Measurements from ENCODE around the gene FGFR4.

FGFR4 gene

DNA sequence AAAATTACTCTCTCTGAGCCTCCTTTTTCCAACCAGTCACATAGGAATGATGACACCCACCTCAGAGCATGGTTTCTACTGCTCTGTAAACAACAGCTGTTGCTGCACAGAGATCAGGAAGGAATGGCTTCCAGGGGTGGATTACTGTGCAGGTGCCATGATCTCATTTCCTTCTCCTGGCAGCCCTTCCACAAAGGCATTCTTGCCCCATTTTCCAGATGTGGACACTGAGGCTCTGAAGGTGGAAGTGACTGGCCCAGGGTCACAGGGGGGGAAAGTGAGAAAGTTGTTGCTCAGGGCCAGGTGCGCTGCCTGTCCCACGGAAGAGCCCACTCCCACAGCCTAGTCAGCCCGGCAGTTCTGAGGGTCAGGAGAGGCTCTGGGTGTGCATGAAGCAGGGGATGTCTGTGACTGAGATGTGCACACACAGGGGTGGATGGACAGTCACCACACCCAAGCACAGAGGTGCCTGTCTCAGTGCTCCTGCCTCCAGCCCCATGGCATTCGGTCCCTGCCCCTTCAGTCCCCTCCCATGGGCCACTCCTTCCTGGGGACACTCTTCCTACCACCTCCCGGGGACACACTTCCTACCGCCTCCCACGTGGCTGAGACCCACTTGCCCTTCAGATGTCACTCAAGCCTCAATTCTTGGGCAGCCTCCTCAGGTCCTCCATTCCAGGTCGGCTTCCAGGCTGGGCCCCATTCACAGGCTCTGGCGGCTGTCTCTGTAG is 17.0 kb downstream of the FGFR4 start:
- CTCF ChIA-PET: interaction anchor here (1.0 to 7.5 kb wide), 3 partner anchors 9 to 446 kb away, joined by 3 to 102 read pairs (median 11); no protein-coding TSS in a partner anchor
- POLR2A ChIA-PET: no interaction called here
- TF ChIP-seq CTCF (IDR thresholded peaks at IDR 0.05; ENCODE audit: insufficient read depth, low read length, missing control alignments): no peak

DNA sequence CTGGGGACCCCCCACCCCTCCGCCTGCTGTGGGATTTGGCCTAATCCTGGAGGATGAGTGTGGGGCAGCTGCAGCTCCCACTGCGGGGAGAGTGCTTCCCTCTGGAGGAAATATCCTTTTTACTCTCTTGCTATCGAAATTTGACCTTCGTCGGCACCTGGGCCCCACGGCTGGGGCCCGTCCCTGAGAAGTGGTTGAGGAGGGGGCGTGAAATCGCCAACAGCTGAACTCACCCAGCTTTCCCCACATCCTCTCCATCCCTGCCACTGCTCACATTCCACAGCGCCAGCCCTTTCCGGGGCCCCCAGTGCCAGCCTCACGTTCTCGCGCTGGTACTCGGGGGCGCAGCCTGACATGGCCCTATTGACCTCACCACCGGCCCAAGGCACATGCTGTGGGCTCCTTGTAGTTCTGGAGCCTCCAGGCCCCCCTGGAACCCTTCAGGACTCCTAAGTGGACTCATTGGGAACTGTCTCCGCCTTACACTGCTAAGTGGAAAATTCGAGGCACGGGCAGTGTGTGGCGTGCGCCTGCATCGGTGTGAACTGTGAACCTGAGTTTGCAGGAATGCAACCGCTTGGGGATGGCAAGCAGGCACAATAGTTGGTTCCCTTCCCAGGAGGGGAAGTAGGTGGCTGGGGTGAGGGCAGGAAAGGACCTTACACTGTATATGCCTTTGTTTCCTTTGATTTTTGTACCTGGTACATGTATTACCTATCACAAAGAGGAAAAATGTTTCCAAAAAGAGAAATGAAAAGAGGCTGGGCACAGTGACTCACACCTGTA is 19.2 kb downstream of the FGFR4 start:
- ChIA-PET CTCF (interaction anchor here (1.2 to 1.8 kb wide), 2 partner anchors 23 to 34 kb away, joined by 3 to 11 read pairs; no protein-coding TSS in a partner anchor), POLR2A (no interaction called here)
- no peak for TF ChIP-seq CTCF (IDR thresholded peaks at IDR 0.05; ENCODE audit: insufficient read depth, low read length, missing control alignments)
- H3K4me3 ChIP-seq (ENCODE audit: low read depth, low read length): no peak overlapping the region
- DNase-seq (ENCODE audit: low read depth, low spot score): no peak

More for the DNA sequence above, 17.0 kb downstream of the FGFR4 start:
- H3K4me3 ChIP-seq (ENCODE audit: low read depth, low read length): no peak overlapping the region
- no peak for DNase-seq (ENCODE audit: low read depth, low spot score)

DNA sequence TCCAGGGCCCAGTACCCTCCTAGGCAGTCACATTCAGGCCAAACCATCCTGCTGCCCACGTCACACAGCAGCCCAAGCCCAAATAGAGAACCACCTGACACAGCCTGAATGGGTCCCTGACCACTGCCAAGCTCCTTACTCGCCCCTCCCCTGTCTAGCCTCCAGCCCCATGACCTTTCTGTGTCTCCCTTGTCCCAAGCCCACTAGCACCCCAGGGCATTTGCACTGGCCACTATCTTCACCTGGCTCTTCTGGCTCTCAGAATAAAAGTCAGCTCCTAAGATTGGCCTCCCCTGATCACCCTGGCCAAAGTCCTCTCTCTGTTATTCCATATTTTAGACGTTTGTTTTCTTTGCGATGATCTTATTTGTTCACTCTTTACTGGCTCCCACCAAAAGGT is 20.4 kb downstream of the FGFR4 start:
- POLR2A ChIA-PET: no interaction called here
- H3K4me3 ChIP-seq (ENCODE audit: low read depth, low read length): no peak overlapping the region
- DNase-seq (ENCODE audit: low read depth, low spot score): no peak
- no peak for TF ChIP-seq CTCF (IDR thresholded peaks at IDR 0.05; ENCODE audit: insufficient read depth, low read length, missing control alignments)
- CTCF ChIA-PET: interaction anchor here (1.2 kb wide), 1 partner anchor 25 kb away, joined by 3 read pairs; no protein-coding TSS in a partner anchor

- ChIA-PET CTCF (interaction anchor here (1.1 to 8.1 kb wide), 14 partner anchors 10 to 1380 kb away, joined by 3 to 207 read pairs (median 8); partner anchors contain the start of gene MXD3), POLR2A (no interaction called here)
- TF ChIP-seq CTCF (IDR thresholded peaks at IDR 0.05; ENCODE audit: insufficient read depth, low read length, missing control alignments): no peak
- no peak overlapping the region for H3K4me3 ChIP-seq (ENCODE audit: low read depth, low read length)
- no peak for DNase-seq (ENCODE audit: low read depth, low spot score)
Observed at GRCh38 chr5:177109810-177110209, 23.1 kb downstream of the FGFR4 start.

DNA sequence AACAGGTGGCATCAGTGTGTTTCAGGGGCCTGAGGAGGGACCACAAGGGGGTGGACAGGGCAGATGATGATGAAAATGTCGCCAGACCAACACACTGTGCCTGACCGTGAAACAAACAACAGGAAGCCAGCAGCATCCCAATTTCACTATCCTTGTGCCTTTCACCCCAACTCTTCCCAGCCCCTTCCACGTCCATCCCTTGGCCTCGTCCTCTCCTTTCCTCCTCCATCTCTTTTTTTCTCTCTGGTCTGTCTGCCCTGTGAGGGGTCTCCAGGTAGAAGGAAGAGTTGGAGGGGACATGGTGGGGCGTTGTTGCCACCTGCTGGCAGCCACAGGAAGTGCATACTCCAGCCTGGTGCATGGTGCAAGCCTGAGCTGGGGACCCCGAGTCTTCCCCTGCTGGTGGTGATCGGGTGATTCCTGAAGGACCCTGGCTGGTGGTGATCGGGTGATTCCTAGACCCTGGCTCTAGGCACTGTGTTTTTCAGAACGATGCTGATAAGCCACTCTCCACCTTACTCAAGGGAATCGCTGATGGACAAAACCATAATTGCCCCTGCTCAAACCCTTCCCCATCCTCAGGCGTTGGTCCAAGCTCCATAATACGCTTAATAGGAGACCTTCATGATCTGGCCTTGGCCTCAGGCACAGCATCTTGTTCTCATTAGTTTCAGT is 25.1 kb downstream of the FGFR4 start:
- TF ChIP-seq CTCF (IDR thresholded peaks at IDR 0.05; ENCODE audit: insufficient read depth, low read length, missing control alignments): peak; percentile 89
- ChIA-PET CTCF (interaction anchor here (0.6 to 8.1 kb wide), 54 partner anchors 10 to 1382 kb away, joined by 3 to 207 read pairs (median 4); partner anchors contain the start of genes FGFR4, MXD3, PRELID1 and RAB24), POLR2A (no interaction called here)
- no peak for DNase-seq (ENCODE audit: low read depth, low spot score)
- no peak overlapping the region for H3K4me3 ChIP-seq (ENCODE audit: low read depth, low read length)
